Measurements from ENCODE around the gene KCNK4. TPM values are rescaled to one million over a fixed set of nuclear protein-coding genes. Genes with fewer than 3 reads are reported as not detected.
A peak's percentile ranks its signal among the peaks of the same experiment; 100 is the strongest.
"Not testable (repeated sequence)": the region's sequence is repeated elsewhere in the genome, so short reads cannot be mapped to it uniquely, and the experiment has no call there.

The KCNK4 gene
- total RNA-seq, 4 donors from 2014 or later = not detected

DNA sequence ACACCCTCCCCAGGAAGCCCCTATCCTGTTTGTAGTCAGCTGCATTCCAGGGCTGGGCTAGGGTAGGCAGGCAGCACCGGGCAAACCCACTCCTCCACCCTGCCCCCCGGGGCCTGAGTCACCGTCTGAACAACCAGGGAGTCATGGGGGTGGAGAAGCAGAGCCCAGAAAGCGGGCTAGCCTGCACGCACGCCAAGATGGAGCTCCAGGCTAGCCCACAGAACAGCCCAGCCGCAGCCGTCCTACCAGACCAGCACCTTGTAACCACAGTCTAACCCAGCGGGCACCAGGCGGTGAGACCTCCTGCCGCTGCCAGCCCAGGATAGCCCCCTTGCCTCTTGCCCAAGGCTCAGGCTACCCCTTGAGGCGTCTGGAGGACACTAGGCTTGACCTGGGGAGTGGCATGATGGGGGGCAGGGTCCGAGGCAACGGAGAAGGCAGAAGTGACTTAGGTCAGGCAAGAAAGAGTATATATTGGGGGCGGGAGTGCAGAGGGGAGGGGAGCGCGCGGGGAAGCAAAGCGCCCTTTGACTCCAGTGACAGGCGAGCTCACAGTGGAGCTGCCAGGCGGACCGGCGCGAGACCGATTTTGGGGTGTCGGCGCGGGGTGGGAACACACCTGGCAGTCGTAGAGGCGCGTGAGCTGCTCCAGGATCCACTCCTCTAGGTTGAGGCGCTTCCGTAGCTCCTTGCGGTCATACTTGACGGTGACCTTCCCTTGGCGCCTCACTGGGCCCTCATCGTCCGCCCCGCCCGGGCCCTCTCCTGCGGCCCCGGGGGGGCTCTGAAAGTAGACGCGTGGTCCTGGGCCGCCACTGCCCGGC lies 45.1 kb upstream of the KCNK4 start:
- TF ChIP-seq, protein P1, sequence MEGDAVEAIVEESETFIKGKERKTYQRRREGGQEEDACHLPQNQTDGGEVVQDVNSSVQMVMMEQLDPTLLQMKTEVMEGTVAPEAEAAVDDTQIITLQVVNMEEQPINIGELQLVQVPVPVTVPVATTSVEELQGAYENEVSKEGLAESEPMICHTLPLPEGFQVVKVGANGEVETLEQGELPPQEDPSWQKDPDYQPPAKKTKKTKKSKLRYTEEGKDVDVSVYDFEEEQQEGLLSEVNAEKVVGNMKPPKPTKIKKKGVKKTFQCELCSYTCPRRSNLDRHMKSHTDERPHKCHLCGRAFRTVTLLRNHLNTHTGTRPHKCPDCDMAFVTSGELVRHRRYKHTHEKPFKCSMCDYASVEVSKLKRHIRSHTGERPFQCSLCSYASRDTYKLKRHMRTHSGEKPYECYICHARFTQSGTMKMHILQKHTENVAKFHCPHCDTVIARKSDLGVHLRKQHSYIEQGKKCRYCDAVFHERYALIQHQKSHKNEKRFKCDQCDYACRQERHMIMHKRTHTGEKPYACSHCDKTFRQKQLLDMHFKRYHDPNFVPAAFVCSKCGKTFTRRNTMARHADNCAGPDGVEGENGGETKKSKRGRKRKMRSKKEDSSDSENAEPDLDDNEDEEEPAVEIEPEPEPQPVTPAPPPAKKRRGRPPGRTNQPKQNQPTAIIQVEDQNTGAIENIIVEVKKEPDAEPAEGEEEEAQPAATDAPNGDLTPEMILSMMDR (IDR thresholded peaks at IDR 0.05) = no peak
- ATAC-seq (ENCODE audit: low FRiP score) (peak; percentile 42), DNase-seq (ENCODE audit: low spot score) (peak; percentile 83)

DNA sequence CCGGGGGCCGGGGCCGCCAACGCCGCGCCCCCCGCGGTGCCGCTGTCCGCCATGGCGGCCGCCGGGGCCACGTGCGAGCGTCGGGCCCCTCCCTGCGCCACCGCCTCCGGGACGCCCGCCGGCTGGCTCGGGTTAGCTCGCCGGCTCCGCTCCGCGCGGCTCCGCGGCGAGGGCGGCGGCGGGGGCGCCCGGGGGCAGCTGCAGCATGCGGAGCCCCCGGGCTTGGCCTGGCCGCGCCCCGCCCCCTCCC lies 44.6 kb upstream of the KCNK4 start:
- peak; percentile 1 for ATAC-seq (ENCODE audit: low FRiP score)
- not testable (repeated sequence) for DNase-seq (ENCODE audit: low spot score)

DNA sequence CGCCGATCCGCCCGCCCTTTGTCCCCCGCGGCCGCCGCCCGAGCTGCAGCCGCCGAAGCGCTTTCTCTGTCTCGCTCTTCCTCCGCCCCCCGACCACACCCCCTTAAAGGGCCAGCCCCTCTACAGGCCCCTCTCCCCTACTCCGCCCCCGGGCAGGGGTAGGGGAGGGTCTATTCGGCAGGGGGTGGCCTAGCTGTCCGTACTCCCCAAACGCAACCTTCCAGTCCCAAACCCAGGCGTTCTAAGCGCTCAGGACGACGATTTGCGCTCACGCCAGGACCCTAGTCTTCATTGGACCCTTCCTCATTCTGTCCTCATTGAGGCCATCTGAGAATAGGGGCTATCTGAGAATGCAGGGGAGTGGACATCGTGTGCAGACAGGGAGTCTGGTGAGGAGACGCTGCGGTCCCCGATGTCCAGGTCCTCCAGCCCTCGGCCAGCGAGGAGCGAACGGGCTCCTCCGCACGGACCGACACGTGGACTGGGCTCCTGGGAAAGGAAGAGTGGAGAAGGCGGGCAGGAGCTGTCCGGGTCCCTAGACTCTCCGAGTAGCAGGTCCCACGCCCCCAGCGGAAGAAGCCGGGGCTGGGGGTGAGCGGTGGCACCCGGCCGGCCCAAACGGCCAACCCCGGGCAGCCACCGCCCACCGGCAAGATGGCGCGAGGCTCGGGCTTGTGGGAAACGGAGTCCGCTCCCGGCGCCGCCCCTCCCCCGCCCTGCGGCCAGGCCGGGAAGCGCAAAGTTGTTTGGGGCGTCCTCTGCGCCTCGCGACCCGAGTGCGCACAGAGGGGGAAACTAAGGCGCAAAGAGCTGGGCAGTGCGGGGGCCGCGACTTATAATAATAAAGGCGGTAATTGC lies 44.0 kb upstream of the KCNK4 start, which contains the start of gene PPP1R14B:
TSS of gene PPP1R14B (minus strand) at position 73 of the 858 bp plus-strand sequence. CDS start 270 bp downstream, outside the sequence.
- TF ChIP-seq, protein P1 (IDR thresholded peaks at IDR 0.05) = no peak

DNA sequence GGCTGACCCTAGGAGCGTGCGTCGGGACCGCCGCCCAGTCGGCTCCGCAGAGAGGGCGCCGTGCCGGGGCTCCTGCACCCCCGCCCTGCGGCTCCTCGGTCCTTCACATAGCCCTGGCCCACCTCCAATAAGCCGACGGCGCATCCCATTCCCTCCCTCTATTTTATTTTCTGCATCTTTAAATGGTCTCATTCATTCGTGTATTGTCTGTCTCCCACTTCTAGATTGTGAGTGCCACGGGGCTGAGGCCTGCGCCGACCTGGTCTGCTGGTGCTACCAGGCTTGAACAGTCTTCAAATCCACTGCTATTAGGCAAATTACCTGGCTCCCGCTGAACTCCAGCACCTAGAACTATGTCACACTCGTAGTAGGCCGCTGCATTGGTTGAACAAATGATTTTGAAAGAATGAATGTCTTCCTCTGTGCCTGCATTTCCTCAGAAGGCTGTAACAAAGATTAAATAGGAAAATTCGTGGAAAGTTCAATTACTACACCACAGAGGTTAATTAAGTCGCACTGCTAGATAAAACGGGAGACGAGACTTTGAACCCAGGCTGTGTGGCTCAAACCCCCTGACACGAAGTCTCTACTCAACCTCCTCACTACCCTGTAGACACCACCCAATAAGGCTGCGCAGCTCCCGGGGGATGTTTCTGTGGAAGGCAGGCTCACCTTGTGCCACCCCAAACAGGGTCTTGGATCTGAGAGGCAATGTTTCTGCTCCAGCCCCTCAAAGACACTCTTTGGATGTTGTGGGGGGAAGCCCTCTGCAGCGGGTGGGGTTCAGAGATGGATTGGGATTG lies 43.2 kb upstream of the KCNK4 start:
- ATAC-seq (ENCODE audit: low FRiP score) (no peak), DNase-seq (ENCODE audit: low spot score) (no peak)
- TF ChIP-seq, protein P1 (IDR thresholded peaks at IDR 0.05) = no peak

More for the DNA sequence above, 44.0 kb upstream of the KCNK4 start, which contains the start of gene PPP1R14B:
- peak; percentile 43 for ATAC-seq (ENCODE audit: low FRiP score)
- DNase-seq (ENCODE audit: low spot score) = peak; percentile 60

DNA sequence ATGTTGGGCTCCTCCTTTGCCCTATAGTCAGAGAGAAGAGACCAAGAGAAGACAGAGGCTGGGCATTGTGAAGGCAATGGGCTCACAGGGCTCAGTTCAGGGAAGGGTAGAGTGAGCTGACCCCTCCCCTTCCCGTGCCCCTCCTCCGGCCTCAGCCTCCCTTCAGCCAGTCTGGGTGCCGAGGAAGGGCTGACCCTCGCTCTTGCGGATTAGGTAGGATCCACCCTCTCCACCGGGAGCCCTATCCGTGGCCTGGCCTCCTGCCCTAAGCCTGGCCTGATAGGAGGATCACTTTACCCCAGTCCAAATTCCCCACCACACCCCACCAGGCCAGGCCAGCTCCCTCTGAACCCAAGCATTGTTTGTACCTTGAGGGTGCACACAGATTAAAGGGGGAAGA lies 42.5 kb upstream of the KCNK4 start:
- no peak for ATAC-seq (ENCODE audit: low FRiP score)
- TF ChIP-seq, protein P1 (IDR thresholded peaks at IDR 0.05) = no peak
- DNase-seq (ENCODE audit: low spot score) = no peak

DNA sequence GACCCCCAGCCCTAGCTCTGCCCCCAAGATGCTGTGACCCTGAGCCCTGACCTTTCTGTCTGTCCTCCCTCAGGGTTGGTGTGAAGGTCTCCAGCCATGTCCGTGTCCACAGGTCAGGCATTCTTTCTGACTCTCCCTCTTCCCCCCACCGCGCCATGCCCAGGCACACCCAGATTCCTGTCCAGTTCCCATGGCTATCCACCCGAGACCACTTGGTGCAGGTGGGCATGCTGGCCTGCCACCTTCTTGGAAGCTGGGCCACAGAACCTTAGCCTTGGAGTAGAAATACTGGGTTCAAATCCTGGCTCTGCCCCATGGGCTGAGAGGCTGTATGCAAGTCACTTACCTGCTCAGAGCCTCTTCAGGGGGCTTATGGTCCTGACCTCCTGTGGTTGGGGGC lies 42.1 kb upstream of the KCNK4 start:
- ATAC-seq (ENCODE audit: low FRiP score) (no peak), DNase-seq (ENCODE audit: low spot score) (no peak)
- TF ChIP-seq, protein P1 (IDR thresholded peaks at IDR 0.05) = no peak
